IMR-90 (cell line): ENCODE data around the gene SUPT3H.

Experiments used
- BHLHE40 ChIP-seq: fragments of 150-350 bp; IDR thresholded peaks from 2 replicates; pipeline ENCODE4 v1.6.1; 2016; ENCODE audit warnings: mild to moderate bottlenecking, low read depth, low read length
- CEBPB ChIP-seq: IDR thresholded peaks from 2 replicates; pipeline ENCODE4 v1.6.1; 2012; ENCODE audit warnings: low read depth, low read length, improper control_type of control experiment
- MAFK ChIP-seq: IDR thresholded peaks from 2 replicates; pipeline ENCODE4 v1.6.1; 2012; ENCODE audit warnings: low read depth, low read length, improper control_type of control experiment
- MXI1 ChIP-seq: IDR thresholded peaks from 2 replicates; pipeline ENCODE4 v1.6.1; 2012; ENCODE audit warnings: low read depth, mild to moderate bottlenecking, low read length, moderate library complexity, borderline replicate concordance
- NFE2L2 ChIP-seq: fragments of 150-350 bp; IDR thresholded peaks from 2 replicates; pipeline ENCODE4 v1.6.1; 2016; ENCODE audit warnings: low read depth, mild to moderate bottlenecking, low read length
- POLR2A ChIP-seq: IDR thresholded peaks from 2 replicates; pipeline ENCODE4 v1.6.1; 2012; ENCODE audit warnings: mild to moderate bottlenecking, low read depth, low read length
- RAD21 ChIP-seq: IDR thresholded peaks from 2 replicates; pipeline ENCODE4 v1.6.1; 2012; ENCODE audit warnings: low read length, improper control_type of control experiment
- RFX5 ChIP-seq: IDR thresholded peaks from 2 replicates; pipeline ENCODE4 v1.8.0; 2012; ENCODE audit warnings: low read depth, mild to moderate bottlenecking, low read length, moderate library complexity
- SMC3 ChIP-seq: fragments of 150-350 bp; IDR thresholded peaks from 2 replicates; pipeline ENCODE4 v1.6.1; 2016; ENCODE audit warnings: low read depth, mild to moderate bottlenecking, antibody characterized with exemption, low read length, moderate library complexity
- TF ChIP-seq, protein P1 (sequence below): conservative IDR thresholded peaks from 2 replicates; pipeline ENCODE4 v1.5.1; 2012; ENCODE audit warnings: mild to moderate bottlenecking, low read depth, low read length, improper control_type of control experiment
- TF ChIP-seq, protein P2 (sequence below): fragments of 150-350 bp; IDR thresholded peaks from 2 replicates; pipeline ENCODE4 v1.6.1; 2016; ENCODE audit warnings: low read depth, mild to moderate bottlenecking, low read length, moderate library complexity, borderline replicate concordance

DNA sequence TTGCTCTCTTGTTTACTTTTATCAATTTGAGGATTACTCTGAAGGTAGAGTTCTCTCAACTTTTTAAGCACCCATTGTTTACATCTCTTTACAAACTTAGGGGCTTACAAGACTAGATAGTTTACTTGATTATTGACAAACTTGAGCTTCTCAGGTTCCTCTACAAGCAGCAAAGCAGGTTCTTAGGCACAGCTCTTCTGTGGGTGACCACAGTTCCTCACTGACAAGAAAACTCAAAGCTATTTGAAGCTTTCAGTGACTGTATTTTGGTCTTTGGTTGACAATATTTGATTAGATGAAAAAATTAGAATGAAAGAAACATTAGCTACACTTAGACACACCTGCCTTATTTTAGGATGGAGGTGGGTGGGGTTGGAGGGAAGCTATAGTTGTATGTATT, 376.9 kb downstream of the SUPT3H start:
- TF ChIP-seq MXI1, result no peak
- TF ChIP-seq SMC3, result no peak
- TF ChIP-seq RAD21, result no peak
- no peak for TF ChIP-seq POLR2A
- no peak for TF ChIP-seq BHLHE40
- no peak for TF ChIP-seq NFE2L2
- TF ChIP-seq, protein P1, sequence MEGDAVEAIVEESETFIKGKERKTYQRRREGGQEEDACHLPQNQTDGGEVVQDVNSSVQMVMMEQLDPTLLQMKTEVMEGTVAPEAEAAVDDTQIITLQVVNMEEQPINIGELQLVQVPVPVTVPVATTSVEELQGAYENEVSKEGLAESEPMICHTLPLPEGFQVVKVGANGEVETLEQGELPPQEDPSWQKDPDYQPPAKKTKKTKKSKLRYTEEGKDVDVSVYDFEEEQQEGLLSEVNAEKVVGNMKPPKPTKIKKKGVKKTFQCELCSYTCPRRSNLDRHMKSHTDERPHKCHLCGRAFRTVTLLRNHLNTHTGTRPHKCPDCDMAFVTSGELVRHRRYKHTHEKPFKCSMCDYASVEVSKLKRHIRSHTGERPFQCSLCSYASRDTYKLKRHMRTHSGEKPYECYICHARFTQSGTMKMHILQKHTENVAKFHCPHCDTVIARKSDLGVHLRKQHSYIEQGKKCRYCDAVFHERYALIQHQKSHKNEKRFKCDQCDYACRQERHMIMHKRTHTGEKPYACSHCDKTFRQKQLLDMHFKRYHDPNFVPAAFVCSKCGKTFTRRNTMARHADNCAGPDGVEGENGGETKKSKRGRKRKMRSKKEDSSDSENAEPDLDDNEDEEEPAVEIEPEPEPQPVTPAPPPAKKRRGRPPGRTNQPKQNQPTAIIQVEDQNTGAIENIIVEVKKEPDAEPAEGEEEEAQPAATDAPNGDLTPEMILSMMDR, result no peak
- no peak for TF ChIP-seq MAFK
- TF ChIP-seq, protein P2, sequence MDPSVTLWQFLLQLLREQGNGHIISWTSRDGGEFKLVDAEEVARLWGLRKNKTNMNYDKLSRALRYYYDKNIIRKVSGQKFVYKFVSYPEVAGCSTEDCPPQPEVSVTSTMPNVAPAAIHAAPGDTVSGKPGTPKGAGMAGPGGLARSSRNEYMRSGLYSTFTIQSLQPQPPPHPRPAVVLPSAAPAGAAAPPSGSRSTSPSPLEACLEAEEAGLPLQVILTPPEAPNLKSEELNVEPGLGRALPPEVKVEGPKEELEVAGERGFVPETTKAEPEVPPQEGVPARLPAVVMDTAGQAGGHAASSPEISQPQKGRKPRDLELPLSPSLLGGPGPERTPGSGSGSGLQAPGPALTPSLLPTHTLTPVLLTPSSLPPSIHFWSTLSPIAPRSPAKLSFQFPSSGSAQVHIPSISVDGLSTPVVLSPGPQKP, result no peak
- TF ChIP-seq RFX5, result no peak
- no peak for TF ChIP-seq CEBPB
